ENCODE measurements around the gene ARID2. TPM values are rescaled to one million over a fixed set of nuclear protein-coding genes. Genes with fewer than 3 reads are reported as not detected.

The ARID2 gene
- total RNA-seq, 1 donor from 2014 or later: 30.2 TPM

DNA sequence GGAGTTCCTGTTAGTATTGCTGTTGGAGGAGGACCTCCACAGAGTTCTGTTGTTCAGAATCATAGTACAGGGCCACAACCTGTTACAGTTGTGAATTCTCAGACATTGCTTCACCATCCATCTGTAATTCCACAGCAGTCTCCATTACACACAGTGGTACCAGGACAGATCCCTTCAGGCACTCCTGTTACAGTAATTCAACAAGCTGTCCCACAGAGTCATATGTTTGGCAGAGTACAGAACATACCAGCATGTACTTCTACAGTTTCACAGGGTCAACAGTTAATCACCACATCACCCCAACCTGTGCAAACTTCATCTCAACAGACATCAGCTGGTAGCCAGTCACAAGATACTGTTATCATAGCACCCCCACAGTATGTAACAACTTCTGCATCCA, 120.8 kb downstream of the ARID2 start:
- no peak for DNase-seq

DNA sequence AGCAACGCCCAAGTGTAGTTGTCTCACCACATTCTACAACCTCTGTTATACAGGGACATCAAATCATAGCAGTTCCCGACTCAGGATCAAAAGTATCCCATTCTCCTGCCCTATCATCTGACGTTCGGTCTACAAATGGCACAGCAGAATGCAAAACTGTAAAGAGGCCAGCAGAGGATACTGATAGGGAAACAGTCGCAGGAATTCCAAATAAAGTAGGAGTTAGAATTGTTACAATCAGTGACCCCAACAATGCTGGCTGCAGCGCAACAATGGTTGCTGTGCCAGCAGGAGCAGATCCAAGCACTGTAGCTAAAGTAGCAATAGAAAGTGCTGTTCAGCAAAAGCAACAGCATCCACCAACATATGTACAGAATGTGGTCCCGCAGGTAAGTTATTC, 123.0 kb downstream of the ARID2 start:
- no peak for DNase-seq
- H3K9me3 ChIP-seq: no peaks in the 10 kb centered on the region
- no peaks in the 10 kb centered on the region for H3K4me1 ChIP-seq
- H3K27ac ChIP-seq: no peak overlapping the region
- no peak for ATAC-seq
- TF ChIP-seq, protein P1, sequence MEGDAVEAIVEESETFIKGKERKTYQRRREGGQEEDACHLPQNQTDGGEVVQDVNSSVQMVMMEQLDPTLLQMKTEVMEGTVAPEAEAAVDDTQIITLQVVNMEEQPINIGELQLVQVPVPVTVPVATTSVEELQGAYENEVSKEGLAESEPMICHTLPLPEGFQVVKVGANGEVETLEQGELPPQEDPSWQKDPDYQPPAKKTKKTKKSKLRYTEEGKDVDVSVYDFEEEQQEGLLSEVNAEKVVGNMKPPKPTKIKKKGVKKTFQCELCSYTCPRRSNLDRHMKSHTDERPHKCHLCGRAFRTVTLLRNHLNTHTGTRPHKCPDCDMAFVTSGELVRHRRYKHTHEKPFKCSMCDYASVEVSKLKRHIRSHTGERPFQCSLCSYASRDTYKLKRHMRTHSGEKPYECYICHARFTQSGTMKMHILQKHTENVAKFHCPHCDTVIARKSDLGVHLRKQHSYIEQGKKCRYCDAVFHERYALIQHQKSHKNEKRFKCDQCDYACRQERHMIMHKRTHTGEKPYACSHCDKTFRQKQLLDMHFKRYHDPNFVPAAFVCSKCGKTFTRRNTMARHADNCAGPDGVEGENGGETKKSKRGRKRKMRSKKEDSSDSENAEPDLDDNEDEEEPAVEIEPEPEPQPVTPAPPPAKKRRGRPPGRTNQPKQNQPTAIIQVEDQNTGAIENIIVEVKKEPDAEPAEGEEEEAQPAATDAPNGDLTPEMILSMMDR (IDR thresholded peaks at IDR 0.05): no peak
- H3K27me3 ChIP-seq: no peaks in the 10 kb centered on the region
- peaks cover 57% of the 10 kb centered on the region for H3K36me3 ChIP-seq
- intact Hi-C loops (cut with DNase I): no loop called here
- no peak overlapping the region for H3K4me3 ChIP-seq

More for the DNA sequence above, 120.8 kb downstream of the ARID2 start:
- Histone ChIP-seq H3K27me3 (no peaks in the 10 kb centered on the region), H3K36me3 (peaks cover 68% of the 10 kb centered on the region), H3K4me3 (no peak overlapping the region), H3K9me3 (no peaks in the 10 kb centered on the region), H3K27ac (no peak overlapping the region), H3K4me1 (no peaks in the 10 kb centered on the region)
- intact Hi-C loops (cut with DNase I): no loop called here
- TF ChIP-seq, protein P1 (IDR thresholded peaks at IDR 0.05): no peak
- no peak for ATAC-seq

DNA sequence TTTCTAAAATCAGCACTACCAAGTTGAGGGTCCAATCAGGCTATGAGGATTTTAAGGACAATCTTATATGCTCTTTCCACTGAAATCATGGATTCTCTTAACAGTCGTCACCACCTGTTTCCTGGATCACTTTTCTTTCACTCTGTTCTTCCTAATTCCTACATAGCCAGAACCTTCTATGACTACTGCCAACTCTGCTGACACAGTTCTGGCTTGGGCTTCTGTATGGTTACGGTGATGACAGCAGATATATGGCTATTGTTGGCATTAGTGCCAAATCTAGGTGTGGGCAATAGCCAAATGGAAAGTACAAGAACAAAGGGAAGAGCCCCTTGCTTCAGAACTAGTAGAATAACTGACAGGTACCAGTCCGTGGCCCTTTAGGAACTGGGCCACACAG, 124.0 kb downstream of the ARID2 start:
- ATAC-seq: no peak
- H3K36me3 ChIP-seq: peaks cover 56% of the 10 kb centered on the region
- TF ChIP-seq, protein P1 (IDR thresholded peaks at IDR 0.05): no peak

DNA sequence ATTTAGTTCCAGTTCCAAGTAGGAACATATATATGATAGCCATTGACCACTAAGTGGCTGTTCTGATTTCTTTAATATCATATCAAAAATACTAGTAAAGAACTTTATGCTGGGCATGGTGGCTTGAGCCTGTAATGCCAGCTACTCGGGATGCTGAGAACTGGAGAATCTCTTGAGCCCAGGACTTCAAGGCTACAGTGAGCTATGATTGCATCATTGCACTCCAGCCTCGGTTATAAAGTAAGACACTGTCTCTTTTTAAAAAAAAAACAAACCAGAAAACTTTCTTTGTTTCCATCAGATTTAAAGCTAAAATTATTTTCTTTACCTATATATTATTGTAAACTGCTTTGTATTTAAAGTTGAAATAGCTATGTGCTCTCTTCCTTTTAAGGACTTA, 133.8 kb downstream of the ARID2 start:
- no peaks in the 10 kb centered on the region for H3K4me1 ChIP-seq
- no peak overlapping the region for H3K27ac ChIP-seq
- H3K36me3 ChIP-seq: peaks cover 35% of the 10 kb centered on the region
- no peak overlapping the region for H3K4me3 ChIP-seq
- intact Hi-C loops (cut with DNase I): no loop called here
- no peak for ATAC-seq
- no peak for DNase-seq
- TF ChIP-seq, protein P1 (IDR thresholded peaks at IDR 0.05): no peak
- no peaks in the 10 kb centered on the region for H3K9me3 ChIP-seq
- H3K27me3 ChIP-seq: no peaks in the 10 kb centered on the region

More for the DNA sequence above, 124.0 kb downstream of the ARID2 start:
- no peaks in the 10 kb centered on the region for H3K27me3 ChIP-seq
- no peak overlapping the region for H3K4me3 ChIP-seq
- H3K9me3 ChIP-seq: no peaks in the 10 kb centered on the region
- H3K4me1 ChIP-seq: no peaks in the 10 kb centered on the region
- no peak overlapping the region for H3K27ac ChIP-seq
- intact Hi-C loops (cut with DNase I): no loop called here
- no peak for DNase-seq

DNA sequence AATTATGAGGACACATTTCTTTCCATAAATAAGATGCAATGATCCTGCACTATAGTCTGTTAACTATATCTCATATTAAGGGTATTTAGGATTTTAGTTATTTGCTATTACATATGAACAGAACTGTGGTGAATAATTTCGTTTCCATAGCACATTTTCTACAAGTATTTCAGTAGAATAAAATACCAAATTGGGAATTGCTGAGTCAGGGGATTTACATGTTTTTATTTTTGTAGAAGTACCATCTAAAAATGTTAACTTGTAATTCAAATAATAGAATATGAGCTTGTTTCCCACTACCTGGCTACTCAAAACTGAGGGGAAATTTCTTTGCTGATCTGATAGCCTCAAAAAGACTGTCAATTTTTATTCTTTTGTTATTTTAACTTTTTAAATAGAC, 136.8 kb downstream of the ARID2 start:
- Histone ChIP-seq H3K4me1 (no peaks in the 10 kb centered on the region), H3K9me3 (no peaks in the 10 kb centered on the region), H3K36me3 (peaks cover 34% of the 10 kb centered on the region), H3K27me3 (no peaks in the 10 kb centered on the region), H3K4me3 (no peak overlapping the region), H3K27ac (no peak overlapping the region)
- intact Hi-C loops (cut with DNase I): no loop called here
- TF ChIP-seq, protein P1 (IDR thresholded peaks at IDR 0.05): no peak
- DNase-seq (no peak), ATAC-seq (no peak)

DNA sequence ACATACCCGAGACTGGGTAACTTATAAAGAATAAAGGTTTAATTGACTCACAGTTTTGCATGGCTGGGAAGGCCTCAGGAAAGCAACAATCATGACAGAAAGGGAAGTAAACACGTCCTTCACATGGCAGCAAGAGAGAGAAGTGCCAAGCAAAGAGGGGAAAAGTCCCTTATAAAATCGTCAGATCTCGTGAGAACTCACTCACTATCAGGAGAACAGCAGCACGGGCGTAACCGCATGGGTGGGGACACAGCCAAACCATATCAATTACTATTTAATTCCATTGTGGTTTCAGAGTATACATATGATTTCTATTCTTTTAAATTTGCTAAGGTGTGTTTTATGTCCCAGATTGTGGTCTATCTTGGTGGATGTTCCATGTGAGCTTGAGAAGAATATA, 142.9 kb downstream of the ARID2 start:
- H3K9me3 ChIP-seq: no peaks in the 10 kb centered on the region
- DNase-seq (no peak), ATAC-seq (no peak)
- no peak overlapping the region for H3K4me3 ChIP-seq
- H3K4me1 ChIP-seq: no peaks in the 10 kb centered on the region
- intact Hi-C loops (cut with DNase I): no loop called here
- no peaks in the 10 kb centered on the region for H3K27me3 ChIP-seq
- H3K27ac ChIP-seq: no peak overlapping the region
- H3K36me3 ChIP-seq: peaks cover 34% of the 10 kb centered on the region
- TF ChIP-seq, protein P1 (IDR thresholded peaks at IDR 0.05): no peak

Measured in upper lobe of right lung (tissue), 1 donor.